B cell (primary cell): ENCODE data around the gene FAM216B.

ENCODE experiments used
- CTCF ChIP-seq: fragments of 200-600 bp; IDR thresholded peaks from one replicate; pipeline ENCODE4 v1.8.0; 2022; ENCODE audit warnings: antibody characterized with exemption, mild to moderate bottlenecking
- EZH2 ChIP-seq: IDR thresholded peaks from 2 replicates; pipeline ENCODE4 v1.6.1; 2012; ENCODE audit warnings: borderline replicate concordance, low read depth, mild to moderate bottlenecking, moderate library complexity, low read length; ENCODE audit not compliant: insufficient read depth, poor library complexity, severe bottlenecking

GRCh38 chr13:42807866-42808265 is 26.5 kb downstream of the FAM216B start:
- no peak for TF ChIP-seq CTCF
- TF ChIP-seq EZH2: no peak
